ENCODE measurements around the gene KRABD2.

DNA sequence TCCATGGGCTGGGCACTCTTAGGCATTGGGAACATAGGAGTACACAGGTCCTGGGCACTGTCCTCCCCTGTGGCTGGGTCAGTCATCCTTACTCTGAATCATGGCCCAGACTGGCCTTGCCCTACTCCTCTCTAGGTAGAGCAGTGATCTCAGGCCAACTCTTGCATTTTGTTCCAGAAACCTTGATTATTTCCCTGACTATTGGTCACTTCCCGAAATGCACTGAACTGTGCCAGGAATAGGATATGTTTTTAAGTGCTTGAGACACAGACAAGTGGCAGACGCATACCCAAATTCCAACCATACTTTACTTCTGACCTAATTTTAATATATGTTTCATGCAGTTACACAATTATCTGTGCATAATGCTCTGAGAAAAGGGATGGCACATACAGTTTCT is 10.3 kb downstream of the KRABD2 start:
- no peak for TF ChIP-seq POLR2A (IDR thresholded peaks at IDR 0.05)
- TF ChIP-seq, protein P1, sequence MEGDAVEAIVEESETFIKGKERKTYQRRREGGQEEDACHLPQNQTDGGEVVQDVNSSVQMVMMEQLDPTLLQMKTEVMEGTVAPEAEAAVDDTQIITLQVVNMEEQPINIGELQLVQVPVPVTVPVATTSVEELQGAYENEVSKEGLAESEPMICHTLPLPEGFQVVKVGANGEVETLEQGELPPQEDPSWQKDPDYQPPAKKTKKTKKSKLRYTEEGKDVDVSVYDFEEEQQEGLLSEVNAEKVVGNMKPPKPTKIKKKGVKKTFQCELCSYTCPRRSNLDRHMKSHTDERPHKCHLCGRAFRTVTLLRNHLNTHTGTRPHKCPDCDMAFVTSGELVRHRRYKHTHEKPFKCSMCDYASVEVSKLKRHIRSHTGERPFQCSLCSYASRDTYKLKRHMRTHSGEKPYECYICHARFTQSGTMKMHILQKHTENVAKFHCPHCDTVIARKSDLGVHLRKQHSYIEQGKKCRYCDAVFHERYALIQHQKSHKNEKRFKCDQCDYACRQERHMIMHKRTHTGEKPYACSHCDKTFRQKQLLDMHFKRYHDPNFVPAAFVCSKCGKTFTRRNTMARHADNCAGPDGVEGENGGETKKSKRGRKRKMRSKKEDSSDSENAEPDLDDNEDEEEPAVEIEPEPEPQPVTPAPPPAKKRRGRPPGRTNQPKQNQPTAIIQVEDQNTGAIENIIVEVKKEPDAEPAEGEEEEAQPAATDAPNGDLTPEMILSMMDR (IDR thresholded peaks at IDR 0.05) = no peak
